HG03139 (cell line): ENCODE results near the gene C4orf46.
"Not testable (repeated sequence)": the region's sequence is repeated elsewhere in the genome, so short reads cannot be mapped to it uniquely, and the experiment has no call there.

ENCODE experiments used
- ATAC-seq: cut with Tn5 transposase; IDR thresholded peaks from one replicate; pipeline ENCODE4 v1.9.1; 2021; ENCODE audit not compliant: unreplicated experiment

The C4orf46 gene

DNA sequence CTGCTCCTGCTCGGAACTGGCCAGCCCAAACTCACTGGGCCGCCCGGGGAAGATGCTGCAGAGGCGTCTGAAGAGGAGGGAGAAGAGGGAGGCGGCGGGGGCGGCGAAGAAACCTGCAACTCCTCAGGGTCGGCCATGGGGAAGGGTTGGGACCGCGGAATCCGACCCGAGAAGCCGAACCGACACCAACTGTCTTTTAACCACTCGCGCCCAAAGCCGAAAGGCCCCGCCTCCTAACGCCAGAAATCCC, at the start of gene C4orf46:
C4orf46 (minus strand) TSS at position 223 of the 250 bp plus-strand sequence; CDS start at position 137, 86 bp downstream.
- ATAC-seq: no peak

DNA sequence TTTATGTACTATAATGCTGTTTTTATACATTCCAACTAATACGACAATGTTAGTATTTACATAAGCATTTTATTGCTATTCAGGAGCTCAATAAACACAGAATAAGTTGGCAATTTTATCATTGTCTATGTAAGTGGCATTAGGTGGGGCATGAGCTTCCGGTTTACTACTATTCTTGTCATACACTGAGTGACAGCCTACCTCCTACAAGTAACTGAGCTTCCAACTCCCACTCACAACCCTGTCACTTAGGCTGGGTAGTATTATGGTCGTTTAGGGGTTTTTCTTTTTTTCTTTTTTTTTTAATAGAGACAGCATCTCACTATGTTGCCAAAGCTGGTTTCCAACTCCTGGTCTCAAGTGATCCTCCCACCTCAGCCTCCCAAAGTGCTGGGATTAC, 44.1 kb upstream of the C4orf46 start:
- ATAC-seq: no peak

DNA sequence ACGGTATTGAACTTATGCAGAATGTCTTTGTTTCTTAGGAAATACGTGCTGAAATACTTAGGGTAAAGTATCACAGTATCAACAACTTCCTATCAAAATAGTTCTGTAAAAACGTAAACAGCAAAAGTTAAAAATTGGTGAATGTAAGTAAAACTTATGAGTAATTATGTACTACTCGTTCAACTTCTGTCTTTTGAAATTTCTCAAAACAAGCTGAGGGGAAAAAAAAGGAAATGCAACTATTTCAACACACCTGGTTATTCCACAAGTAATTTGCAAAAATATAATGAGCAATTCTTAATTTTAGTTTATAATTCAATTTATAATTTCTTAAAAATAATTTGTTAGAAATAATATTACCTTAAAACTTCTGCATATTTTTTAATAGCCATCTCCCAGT, 43.2 kb upstream of the C4orf46 start:
- ATAC-seq: no peak

GRCh38 chr4:158712622-158713021, 40.9 kb upstream of the C4orf46 start:
- ATAC-seq: not testable (repeated sequence)

- ATAC-seq: no peak
Observed at GRCh38 chr4:158710814-158711213, 39.1 kb upstream of the C4orf46 start.

GRCh38 chr4:158704274-158704673, 32.6 kb upstream of the C4orf46 start:
- no peak for ATAC-seq

DNA sequence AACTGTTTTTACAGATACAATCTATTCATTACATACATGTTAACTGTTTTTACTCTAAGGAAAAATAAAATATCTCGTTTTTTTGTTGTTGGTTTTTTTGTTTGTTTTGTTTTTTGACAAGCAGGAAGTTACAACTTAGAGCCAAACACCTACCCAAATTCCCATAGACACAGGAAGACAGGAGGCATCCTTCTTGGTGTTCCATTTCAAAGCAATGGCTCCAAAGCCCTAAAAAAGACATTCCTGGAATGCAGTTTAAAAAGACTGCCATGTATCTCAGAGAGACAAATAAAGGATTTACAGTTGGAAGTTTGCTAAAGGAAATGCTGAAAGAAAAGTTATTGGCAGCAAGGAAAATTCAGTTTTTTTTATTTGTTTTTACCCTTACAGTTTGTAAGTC, 17.1 kb upstream of the C4orf46 start:
- no peak for ATAC-seq

DNA sequence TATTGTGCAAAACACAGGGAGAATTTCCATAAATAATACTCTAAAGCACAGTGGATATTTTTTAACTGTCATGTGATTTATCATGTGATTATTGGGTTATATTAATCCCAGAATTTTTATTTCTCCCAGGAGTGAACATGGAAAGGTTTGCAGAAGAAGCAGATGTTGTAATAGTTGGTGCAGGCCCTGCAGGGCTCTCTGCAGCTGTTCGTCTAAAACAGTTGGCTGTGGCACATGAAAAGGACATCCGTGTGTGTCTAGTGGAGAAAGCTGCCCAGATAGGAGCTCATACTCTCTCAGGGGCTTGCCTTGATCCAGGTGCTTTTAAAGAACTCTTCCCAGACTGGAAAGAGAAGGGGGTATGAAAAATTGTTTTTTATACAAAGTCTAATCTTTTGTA, 10.4 kb upstream of the C4orf46 start:
- no peak for ATAC-seq

DNA sequence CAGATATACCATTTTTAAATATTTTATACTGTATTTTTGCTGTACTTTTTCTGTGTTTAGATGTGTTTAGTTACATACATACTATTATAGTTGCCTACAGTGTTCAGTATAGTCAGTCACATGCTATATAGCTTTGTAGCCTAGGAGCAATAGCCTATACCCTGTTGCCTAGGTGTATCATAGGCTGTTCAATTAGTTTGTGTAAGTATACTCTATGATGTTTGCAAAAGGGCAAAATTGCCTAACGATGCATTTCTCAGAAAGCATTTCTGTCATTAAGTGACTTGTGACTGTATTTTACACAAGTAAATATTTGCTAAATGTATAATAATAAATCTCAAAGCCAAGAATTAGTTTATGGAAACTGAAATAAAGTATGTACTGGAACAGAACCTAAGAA, 9.9 kb upstream of the C4orf46 start:
- no peak for ATAC-seq

- no peak for ATAC-seq
Observed at GRCh38 chr4:158678767-158679166, 7.1 kb upstream of the C4orf46 start.

GRCh38 chr4:158676076-158676475, 4.4 kb upstream of the C4orf46 start:
- ATAC-seq: no peak

GRCh38 chr4:158673633-158674032, 1.9 kb upstream of the C4orf46 start:
- ATAC-seq: no peak

- peak; percentile 86 for ATAC-seq
Observed at GRCh38 chr4:158671915-158672806, 474 bp upstream of the C4orf46 start, which contains the start of gene ETFDH. TSS of gene ETFDH (plus strand) at chr4:158672296. CDS start at chr4:158672457, 161 bp downstream.

DNA sequence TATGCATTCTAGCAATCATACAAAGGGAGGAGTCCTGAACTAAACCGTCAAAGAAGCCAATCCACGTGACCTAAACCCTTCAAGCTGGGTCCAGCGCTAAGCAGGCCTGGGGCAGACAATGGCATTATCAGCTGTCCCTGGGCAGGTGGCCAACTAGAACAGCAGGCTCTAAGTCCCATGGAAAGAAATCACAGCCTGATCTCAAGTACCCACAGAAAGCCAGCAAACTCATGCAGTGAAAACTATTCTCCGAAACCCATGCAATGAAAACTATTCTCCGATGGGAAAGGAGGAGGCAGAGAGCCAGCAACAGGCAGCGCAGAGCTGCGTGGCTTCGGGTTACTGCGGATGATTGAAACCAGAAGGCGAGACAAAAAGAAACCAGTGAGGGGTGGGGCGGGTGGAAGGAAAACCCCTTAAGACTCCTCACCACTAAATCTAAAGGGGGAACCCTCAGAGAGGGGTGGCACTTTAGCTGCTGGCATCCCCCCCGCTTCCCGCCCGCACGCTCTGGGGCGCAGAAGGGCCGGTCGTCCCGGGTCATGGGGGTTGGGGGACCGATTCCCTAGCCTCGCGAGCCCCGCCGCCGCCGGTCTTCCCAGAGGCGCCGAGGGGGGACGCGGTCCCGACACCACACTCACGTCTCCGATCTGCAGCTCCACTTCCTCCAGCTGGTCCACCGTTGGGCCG, 567 bp downstream of the C4orf46 start:
- peak; percentile 20 for ATAC-seq

GRCh38 chr4:158669310-158669709, 2.4 kb downstream of the C4orf46 start:
- no peak for ATAC-seq

GRCh38 chr4:158667651-158668198, 4.0 kb downstream of the C4orf46 start:
- ATAC-seq: no peak

GRCh38 chr4:158666892-158667291, 4.8 kb downstream of the C4orf46 start:
- no peak for ATAC-seq

- ATAC-seq: no peak
Observed at GRCh38 chr4:158664806-158665205, 6.9 kb downstream of the C4orf46 start.

- not testable (repeated sequence) for ATAC-seq
Observed at GRCh38 chr4:158663707-158664625, 7.7 kb downstream of the C4orf46 start.

GRCh38 chr4:158663255-158663654, 8.4 kb downstream of the C4orf46 start:
- not testable (repeated sequence) for ATAC-seq

GRCh38 chr4:158657291-158657690, 14.4 kb downstream of the C4orf46 start:
- ATAC-seq: no peak
